Measurements from ENCODE around the gene ACADS. TPM values are rescaled to one million over a fixed set of nuclear protein-coding genes. Genes with fewer than 3 reads are reported as not detected.
A peak's percentile ranks its signal among the peaks of the same experiment; 100 is the strongest.

The ACADS gene
- total RNA-seq, 1 experiment from 2014 or later = 1.8 TPM

- no peak for DNase-seq (ENCODE audit: low spot score)
Observed at GRCh38 chr12:120700886-120701285, 24.7 kb upstream of the ACADS start.

GRCh38 chr12:120702637-120703036 lies 23.0 kb upstream of the ACADS start:
- DNase-seq (ENCODE audit: low spot score) = no peak

- no peak for DNase-seq (ENCODE audit: low spot score)
Observed at GRCh38 chr12:120703311-120703942, 22.2 kb upstream of the ACADS start.

- DNase-seq (ENCODE audit: low spot score) = no peak
Observed at GRCh38 chr12:120705618-120706017, 20.0 kb upstream of the ACADS start.

- DNase-seq (ENCODE audit: low spot score) = no peak
Observed at GRCh38 chr12:120706029-120706428, 19.6 kb upstream of the ACADS start.

GRCh38 chr12:120708651-120709050 lies 17.0 kb upstream of the ACADS start:
- DNase-seq (ENCODE audit: low spot score) = no peak

GRCh38 chr12:120710031-120710804 lies 15.4 kb upstream of the ACADS start, which contains the start of gene UNC119B:
TSS of gene UNC119B (plus strand) at chr12:120710458. CDS start at chr12:120710475, 17 bp downstream.
- DNase-seq (ENCODE audit: low spot score) = peak; percentile 22

GRCh38 chr12:120710805-120711296 lies 14.8 kb upstream of the ACADS start:
- DNase-seq (ENCODE audit: low spot score) = no peak

GRCh38 chr12:120711411-120711810 lies 14.2 kb upstream of the ACADS start:
- DNase-seq (ENCODE audit: low spot score) = no peak

GRCh38 chr12:120712610-120713009 lies 13.0 kb upstream of the ACADS start:
- DNase-seq (ENCODE audit: low spot score) = no peak

- DNase-seq (ENCODE audit: low spot score) = peak; percentile 77
Observed at GRCh38 chr12:120713861-120714482, 11.7 kb upstream of the ACADS start.

- DNase-seq (ENCODE audit: low spot score) = no peak
Observed at GRCh38 chr12:120718055-120718454, 7.6 kb upstream of the ACADS start.

GRCh38 chr12:120719072-120719471 lies 6.6 kb upstream of the ACADS start:
- no peak for DNase-seq (ENCODE audit: low spot score)

GRCh38 chr12:120719496-120720233 lies 6.0 kb upstream of the ACADS start:
- no peak for DNase-seq (ENCODE audit: low spot score)

GRCh38 chr12:120720234-120720986 lies 5.2 kb upstream of the ACADS start:
- DNase-seq (ENCODE audit: low spot score) = peak; percentile 26

- no peak for DNase-seq (ENCODE audit: low spot score)
Observed at GRCh38 chr12:120720987-120721801, 4.4 kb upstream of the ACADS start.

GRCh38 chr12:120721866-120722265 lies 3.8 kb upstream of the ACADS start:
- no peak for DNase-seq (ENCODE audit: low spot score)

GRCh38 chr12:120722784-120723183 lies 2.8 kb upstream of the ACADS start:
- DNase-seq (ENCODE audit: low spot score) = no peak

GRCh38 chr12:120724720-120725119 lies 906 bp upstream of the ACADS start:
- DNase-seq (ENCODE audit: low spot score) = no peak

GRCh38 chr12:120725151-120725658 lies 421 bp upstream of the ACADS start:
- DNase-seq (ENCODE audit: low spot score) = no peak
